H1 (cell line): ENCODE measurements around the gene DERL2. TPM values are rescaled to one million over a fixed set of nuclear protein-coding genes. Genes with fewer than 3 reads are reported as not detected.

ENCODE experiments used
- PHF8 ChIP-seq: fragments of 200-600 bp; sonication (generic); conservative IDR thresholded peaks from 2 replicates; pipeline ENCODE4 v1.7.1; 2012; ENCODE audit warnings: low read depth, mild to moderate bottlenecking, inconsistent platforms, low read length, moderate library complexity
- ZNF274 ChIP-seq: IDR thresholded peaks from 2 replicates; pipeline ENCODE4 v1.7.0; 2012; ENCODE audit warnings: low read length, borderline replicate concordance; ENCODE audit errors: extremely low read depth
- polyA plus RNA-seq, 7 experiments: library from polyadenylated mRNA; depleted of rRNA in 3 of 7; stranded (reverse) in 5 of 7; unstranded in 2 of 7; fragments of >200 nt in 5 of 7; fragments of 200-250 nt in 2 of 7; gene quantifications; 1 replicate in 5 of 7; 2 replicates in 1 of 7; 4 replicates in 1 of 7; pipeline versions ENCODE4 v1.2.1 to v1.2.3, GENCODE V29; 2011 to 2013; ENCODE audit warnings: missing spikeins in 2 of 7, mixed read lengths in 2 of 7
- total RNA-seq: library from RNA; stranded (reverse); fragmentation: NEBNext Ultra II Directional; extraction: Animal tissue kit (Norgen Biotek cat#: 25700); gene quantifications from 2 replicates; pipeline ENCODE4 v1.2.1, GENCODE V29; 2021

Gene DERL2
- total and polyA plus RNA-seq, 2 of the 8 experiments (the other 6 are each of a cell fraction or from before 2014, with no cell fraction given), result 55.3 to 58.4 TPM

- no peak for TF ChIP-seq PHF8
- no peak for TF ChIP-seq ZNF274
Measured at GRCh38 chr17:5466295-5466694, 19.7 kb downstream of the DERL2 start (continued).
